HEK293 (cell line): ENCODE data around the gene GLI1.

Experiments used
- CTCF ChIA-PET: fragments of 350-600 bp; formaldehyde crosslinking; extraction: SDS; loops from one replicate; lab custom pipeline; 2021; ENCODE audit warnings: antibody characterized with exemption; lab: Yijun Ruan, JAX
- POLR2A ChIA-PET: fragments of 300-600 bp; formaldehyde crosslinking; extraction: SDS; loops from one replicate; lab custom pipeline; 2020; ENCODE audit warnings: antibody characterized with exemption, inconsistent platforms; lab: Yijun Ruan, JAX
- H3K27ac ChIP-seq: fragments of 200-500 bp; sonication (Bioruptor generic); 2 replicates; pipeline ENCODE4 v1.5.1; 2014; ENCODE audit warnings: low read depth, low read length, control low read depth, inconsistent platforms; ENCODE audit errors: extremely low read depth
- H3K36me3 ChIP-seq, 2 experiments: fragments of 200-500 bp in 1 of 2; sonication (Bioruptor generic) in 1 of 2; 1 replicate in 1 of 2; 2 replicates in 1 of 2; pipeline ENCODE4 v1.5.1; 2014 to 2017; ENCODE audit warnings: inconsistent platforms in 2 of 2, low read length in 2 of 2; ENCODE audit not compliant: control insufficient read depth in 2 of 2, insufficient read depth in 1 of 2
- H3K4me1 ChIP-seq: fragments of 200-500 bp; sonication (Bioruptor generic); 2 replicates; pipeline ENCODE4 v1.5.1; 2014; ENCODE audit warnings: mild to moderate bottlenecking, low read length, inconsistent platforms; ENCODE audit not compliant: control insufficient read depth, insufficient read depth
- H3K4me3 ChIP-seq: 2 replicates; pipeline ENCODE4 v1.5.1; 2011; ENCODE audit warnings: low read depth, mild to moderate bottlenecking, control low read depth, low read length, moderate library complexity
- H3K9me3 ChIP-seq: fragments of 200-500 bp; sonication (Bioruptor generic); 2 replicates; pipeline ENCODE4 v1.5.1; 2014; ENCODE audit warnings: low read depth, low read length, inconsistent platforms; ENCODE audit not compliant: control insufficient read depth, insufficient read depth
- BCL11B ChIP-seq: fragments of 450-650 bp; formaldehyde crosslinking; IDR thresholded peaks from 2 replicates; pipeline ENCODE4 v1.5.1; 2016; ENCODE audit warnings: low read depth, missing biosample characterization, missing genetic modification characterization
- ELK4 ChIP-seq: IDR thresholded peaks from 2 replicates; pipeline ENCODE4 v1.6.1; 2011; ENCODE audit warnings: mild to moderate bottlenecking, low read depth, low read length, borderline replicate concordance
- KLF7 ChIP-seq: fragments of 450-650 bp; formaldehyde crosslinking; IDR thresholded peaks from 2 replicates; pipeline ENCODE4 v1.5.1; 2016; ENCODE audit warnings: missing biosample characterization, missing genetic modification characterization, borderline replicate concordance
- PRDM10 ChIP-seq: fragments of 450-650 bp; formaldehyde crosslinking; IDR thresholded peaks from 2 replicates; pipeline ENCODE4 v1.5.1; 2016; ENCODE audit warnings: missing biosample characterization, missing genetic modification characterization
- ZBTB17 ChIP-seq: fragments of 450-650 bp; formaldehyde crosslinking; IDR thresholded peaks from 2 replicates; pipeline ENCODE4 v1.5.1; 2016; ENCODE audit warnings: missing biosample characterization, missing genetic modification characterization
- ZBTB7A ChIP-seq: fragments of 450-650 bp; formaldehyde crosslinking; IDR thresholded peaks from 2 replicates; pipeline ENCODE4 v1.5.1; 2016; ENCODE audit warnings: low read depth, missing biosample characterization, missing genetic modification characterization
- ZEB2 ChIP-seq: fragments of 450-650 bp; formaldehyde crosslinking; IDR thresholded peaks from 2 replicates; pipeline ENCODE4 v1.5.1; 2016; ENCODE audit warnings: missing biosample characterization, missing genetic modification characterization
- ZFP41 ChIP-seq: fragments of 450-650 bp; formaldehyde crosslinking; IDR thresholded peaks from 2 replicates; pipeline ENCODE4 v1.5.1; 2016; ENCODE audit warnings: missing biosample characterization, missing genetic modification characterization, borderline replicate concordance
- ZNF2 ChIP-seq: fragments of 450-650 bp; formaldehyde crosslinking; IDR thresholded peaks from 2 replicates; pipeline ENCODE4 v1.5.1; 2016; ENCODE audit warnings: missing biosample characterization, missing genetic modification characterization
- ZNF426 ChIP-seq: fragments of 450-650 bp; formaldehyde crosslinking; IDR thresholded peaks from 2 replicates; pipeline ENCODE4 v1.5.1; 2017; ENCODE audit warnings: missing biosample characterization, missing genetic modification characterization, mild to moderate bottlenecking, inconsistent platforms, moderate library complexity
- ZNF449 ChIP-seq: fragments of 450-650 bp; formaldehyde crosslinking; IDR thresholded peaks from 2 replicates; pipeline ENCODE4 v1.5.1; 2017; ENCODE audit warnings: missing biosample characterization, mild to moderate bottlenecking, missing genetic modification characterization, moderate library complexity
- ZNF558 ChIP-seq: fragments of 450-650 bp; formaldehyde crosslinking; IDR thresholded peaks from 2 replicates; pipeline ENCODE4 v1.5.1; 2016; ENCODE audit warnings: missing biosample characterization, missing genetic modification characterization
- ZNF621 ChIP-seq: fragments of 450-650 bp; formaldehyde crosslinking; IDR thresholded peaks from 2 replicates; pipeline ENCODE4 v1.5.1; 2017; ENCODE audit warnings: missing biosample characterization, missing genetic modification characterization
- ZNF837 ChIP-seq: fragments of 450-650 bp; formaldehyde crosslinking; IDR thresholded peaks from 2 replicates; pipeline ENCODE4 v1.5.1; 2016; ENCODE audit warnings: missing biosample characterization, missing genetic modification characterization

GLI1 gene

GRCh38 chr12:57470970-57471656, 11.5 kb downstream of the GLI1 start:
- H3K27ac ChIP-seq: no peak overlapping the region
- no peaks in the 10 kb centered on the region for H3K4me1 ChIP-seq
- POLR2A ChIA-PET: no interaction called here
- TF ChIP-seq ZNF2 (tag by site-specific recombination) (no peak), PRDM10 (tag by site-specific recombination) (0 out of 2 replicates have a peak, but pooled peaks have one; percentile 15)
- no peaks in the 10 kb centered on the region for H3K36me3 ChIP-seq
- no peak overlapping the region for H3K4me3 ChIP-seq
- H3K9me3 ChIP-seq: no peaks in the 10 kb centered on the region
- CTCF ChIA-PET: interaction anchor here (1.2 kb wide), 1 partner anchor 13 kb away, joined by 6 read pairs; the partner anchor contains the start of gene GLI1

DNA sequence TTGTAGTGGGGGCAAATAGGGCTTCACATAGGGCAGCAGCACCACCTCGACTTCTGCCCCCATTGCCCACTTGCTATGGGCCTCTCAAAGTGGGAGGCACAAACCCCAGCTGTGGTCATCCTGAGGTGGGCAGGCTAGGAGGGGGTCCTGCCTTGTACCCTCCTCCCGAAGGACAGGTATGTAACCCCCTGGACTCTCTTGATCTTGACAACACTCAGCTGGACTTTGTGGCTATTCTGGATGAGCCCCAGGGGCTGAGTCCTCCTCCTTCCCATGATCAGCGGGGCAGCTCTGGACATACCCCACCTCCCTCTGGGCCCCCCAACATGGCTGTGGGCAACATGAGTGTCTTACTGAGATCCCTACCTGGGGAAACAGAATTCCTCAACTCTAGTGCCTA, 12.1 kb downstream of the GLI1 start:
- ChIA-PET POLR2A (no interaction called here), CTCF (interaction anchor here (0.6 to 1.5 kb wide), 2 partner anchors 9 to 18 kb away, joined by 3 to 5 read pairs; no protein-coding TSS in a partner anchor)

DNA sequence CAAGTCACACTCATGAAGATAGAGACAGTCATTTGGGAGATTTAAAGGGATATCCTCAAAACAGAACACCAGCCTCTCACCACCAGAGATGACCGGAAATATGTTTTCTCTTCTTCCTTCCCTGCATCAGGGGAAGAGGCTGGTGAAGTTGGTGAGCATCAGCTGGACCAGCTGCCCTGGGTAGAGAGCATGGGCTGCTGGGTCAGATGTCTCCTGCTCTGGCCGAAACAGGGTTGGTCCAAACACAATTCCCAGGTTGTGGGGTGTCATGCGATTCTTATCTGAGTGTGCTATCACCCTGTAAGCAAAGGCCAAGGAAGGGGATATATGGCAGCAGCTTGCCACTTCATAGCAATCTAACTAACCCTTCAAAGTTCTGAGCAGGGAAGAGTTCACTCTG, 12.8 kb downstream of the GLI1 start:
- H3K36me3 ChIP-seq: no peaks in the 10 kb centered on the region
- CTCF ChIA-PET: interaction anchor here (1.5 kb wide), 1 partner anchor 9 kb away, joined by 5 read pairs; no protein-coding TSS in a partner anchor
- TF ChIP-seq ZFP41 (tag by site-specific recombination): no peak
- TF ChIP-seq ZNF426: no peak
- no peak for TF ChIP-seq KLF7 (tag by site-specific recombination)
- TF ChIP-seq ELK4: no peak
- TF ChIP-seq, all 188 proteins: peak for 0
- no peaks in the 10 kb centered on the region for H3K9me3 ChIP-seq
- no peak overlapping the region for H3K27ac ChIP-seq
- no peak overlapping the region for H3K4me3 ChIP-seq
- POLR2A ChIA-PET: no interaction called here
- no peaks in the 10 kb centered on the region for H3K4me1 ChIP-seq

More for the DNA sequence above, 12.1 kb downstream of the GLI1 start:
- H3K36me3 ChIP-seq: no peaks in the 10 kb centered on the region
- no peaks in the 10 kb centered on the region for H3K9me3 ChIP-seq
- H3K4me3 ChIP-seq: no peak overlapping the region
- TF ChIP-seq ZNF621 (tag by site-specific recombination): no peak
- TF ChIP-seq ZBTB7A (tag by site-specific recombination): no peak
- no peak for TF ChIP-seq ZEB2 (tag by site-specific recombination)
- TF ChIP-seq BCL11B (tag by site-specific recombination): no peak
- H3K4me1 ChIP-seq: no peaks in the 10 kb centered on the region
- H3K27ac ChIP-seq: no peak overlapping the region

GRCh38 chr12:57473392-57473791, 13.8 kb downstream of the GLI1 start:
- TF ChIP-seq ZNF558: no peak
- peak; percentile 96 for TF ChIP-seq ZNF449 (tag by site-specific recombination)
- no peak for TF ChIP-seq ZNF837
- no peak for TF ChIP-seq KLF7 (tag by site-specific recombination)
- TF ChIP-seq ZBTB17 (tag by site-specific recombination): 0 out of 2 replicates have a peak, but pooled peaks have one; percentile 40
- POLR2A ChIA-PET: no interaction called here
- H3K36me3 ChIP-seq: no peaks in the 10 kb centered on the region
- CTCF ChIA-PET: interaction anchor here (0.6 to 2.4 kb wide), 3 partner anchors 10 to 57 kb away, joined by 3 to 19 read pairs (median 5); partner anchors contain the start of gene GLI1
- H3K4me3 ChIP-seq: no peak overlapping the region
- H3K27ac ChIP-seq: no peak overlapping the region
- H3K9me3 ChIP-seq: no peaks in the 10 kb centered on the region
- no peaks in the 10 kb centered on the region for H3K4me1 ChIP-seq
